ENCODE results near the gene TMEM88. TPM values are rescaled to one million over a fixed set of nuclear protein-coding genes. Genes with fewer than 3 reads are reported as not detected.

Gene TMEM88
- total and polyA plus RNA-seq, 11 donors, result 16.7 to 130 (median 27.8) TPM

GRCh38 chr17:7816926-7817642 is 37.8 kb upstream of the TMEM88 start:
- intact Hi-C loops (cut with DNase I), result loop anchor here in 4 of 10 donors (5.0 to 10.0 kb wide), 3 partner anchors 35 to 218 kb away; partner anchors contain the start of gene ALOX15B (in 1 of the 4)
- 62 to 68% (median 62%) methylated on average over 10 of the region's 10 CpGs for WGBS, 4 donors
- ATAC-seq (no peak), DNase-seq (no peak)
- Histone ChIP-seq H3K27me3 (no peaks in the 10 kb centered on the region), H3K4me1 (no peaks in the 10 kb centered on the region), H3K27ac (no peak overlapping the region), H3K36me3 (no peaks in the 10 kb centered on the region), H3K4me3 (no peak overlapping the region), H3K9me3 (no peaks in the 10 kb centered on the region)
- no peak for TF ChIP-seq POLR2A (IDR thresholded peaks at IDR 0.05)
- TF ChIP-seq, protein P1, sequence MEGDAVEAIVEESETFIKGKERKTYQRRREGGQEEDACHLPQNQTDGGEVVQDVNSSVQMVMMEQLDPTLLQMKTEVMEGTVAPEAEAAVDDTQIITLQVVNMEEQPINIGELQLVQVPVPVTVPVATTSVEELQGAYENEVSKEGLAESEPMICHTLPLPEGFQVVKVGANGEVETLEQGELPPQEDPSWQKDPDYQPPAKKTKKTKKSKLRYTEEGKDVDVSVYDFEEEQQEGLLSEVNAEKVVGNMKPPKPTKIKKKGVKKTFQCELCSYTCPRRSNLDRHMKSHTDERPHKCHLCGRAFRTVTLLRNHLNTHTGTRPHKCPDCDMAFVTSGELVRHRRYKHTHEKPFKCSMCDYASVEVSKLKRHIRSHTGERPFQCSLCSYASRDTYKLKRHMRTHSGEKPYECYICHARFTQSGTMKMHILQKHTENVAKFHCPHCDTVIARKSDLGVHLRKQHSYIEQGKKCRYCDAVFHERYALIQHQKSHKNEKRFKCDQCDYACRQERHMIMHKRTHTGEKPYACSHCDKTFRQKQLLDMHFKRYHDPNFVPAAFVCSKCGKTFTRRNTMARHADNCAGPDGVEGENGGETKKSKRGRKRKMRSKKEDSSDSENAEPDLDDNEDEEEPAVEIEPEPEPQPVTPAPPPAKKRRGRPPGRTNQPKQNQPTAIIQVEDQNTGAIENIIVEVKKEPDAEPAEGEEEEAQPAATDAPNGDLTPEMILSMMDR (IDR thresholded peaks at IDR 0.05), result no peak

DNA sequence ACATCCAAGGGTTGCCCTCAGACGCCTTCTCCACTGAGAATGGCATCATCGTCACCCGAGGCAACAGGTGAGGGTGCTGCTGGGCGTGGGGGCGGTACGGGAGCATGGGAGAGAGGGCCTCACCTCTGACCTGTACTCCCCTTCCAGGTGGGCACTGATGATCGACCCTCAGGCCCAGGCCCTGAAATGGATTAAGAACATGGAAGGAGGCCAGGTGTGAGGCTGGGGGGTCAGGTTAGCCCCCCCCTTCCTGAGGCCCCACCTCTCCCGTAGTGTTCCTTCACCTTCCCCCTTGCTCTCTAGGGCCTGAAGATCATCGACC is 37.3 kb upstream of the TMEM88 start:
- DNase-seq, result no peak
- Histone ChIP-seq H3K27ac (no peak overlapping the region), H3K4me1 (no peaks in the 10 kb centered on the region), H3K9me3 (no peaks in the 10 kb centered on the region), H3K27me3 (no peaks in the 10 kb centered on the region), H3K36me3 (no peaks in the 10 kb centered on the region), H3K4me3 (no peak overlapping the region)
- 82 to 91% (median 85%) methylated on average over 9 of the region's 9 CpGs for WGBS, 4 donors
- TF ChIP-seq POLR2A (IDR thresholded peaks at IDR 0.05), result no peak
- TF ChIP-seq, protein P1 (IDR thresholded peaks at IDR 0.05), result no peak
- ATAC-seq, result no peak
- intact Hi-C loops (cut with DNase I), result loop anchor here in 4 of 10 donors (5.0 to 10.0 kb wide), 3 partner anchors 35 to 217 kb away; partner anchors contain the start of gene ALOX15B (in 1 of the 4)

GRCh38 chr17:7818026-7818425 is 36.8 kb upstream of the TMEM88 start:
- Histone ChIP-seq H3K27ac (no peak overlapping the region), H3K27me3 (no peaks in the 10 kb centered on the region), H3K4me1 (no peaks in the 10 kb centered on the region), H3K4me3 (no peak overlapping the region), H3K9me3 (no peaks in the 10 kb centered on the region), H3K36me3 (no peaks in the 10 kb centered on the region)
- ATAC-seq (no peak), DNase-seq (no peak)
- intact Hi-C loops (cut with DNase I), result loop anchor here in 4 of 10 donors (5.0 to 10.0 kb wide), 3 partner anchors 34 to 217 kb away; partner anchors contain the start of gene ALOX15B (in 1 of the 4)
- 83 to 91% (median 87%) methylated on average over 10 of the region's 10 CpGs for WGBS, 4 donors
- TF ChIP-seq, protein P1 (IDR thresholded peaks at IDR 0.05), result no peak
- no peak for TF ChIP-seq POLR2A (IDR thresholded peaks at IDR 0.05)

DNA sequence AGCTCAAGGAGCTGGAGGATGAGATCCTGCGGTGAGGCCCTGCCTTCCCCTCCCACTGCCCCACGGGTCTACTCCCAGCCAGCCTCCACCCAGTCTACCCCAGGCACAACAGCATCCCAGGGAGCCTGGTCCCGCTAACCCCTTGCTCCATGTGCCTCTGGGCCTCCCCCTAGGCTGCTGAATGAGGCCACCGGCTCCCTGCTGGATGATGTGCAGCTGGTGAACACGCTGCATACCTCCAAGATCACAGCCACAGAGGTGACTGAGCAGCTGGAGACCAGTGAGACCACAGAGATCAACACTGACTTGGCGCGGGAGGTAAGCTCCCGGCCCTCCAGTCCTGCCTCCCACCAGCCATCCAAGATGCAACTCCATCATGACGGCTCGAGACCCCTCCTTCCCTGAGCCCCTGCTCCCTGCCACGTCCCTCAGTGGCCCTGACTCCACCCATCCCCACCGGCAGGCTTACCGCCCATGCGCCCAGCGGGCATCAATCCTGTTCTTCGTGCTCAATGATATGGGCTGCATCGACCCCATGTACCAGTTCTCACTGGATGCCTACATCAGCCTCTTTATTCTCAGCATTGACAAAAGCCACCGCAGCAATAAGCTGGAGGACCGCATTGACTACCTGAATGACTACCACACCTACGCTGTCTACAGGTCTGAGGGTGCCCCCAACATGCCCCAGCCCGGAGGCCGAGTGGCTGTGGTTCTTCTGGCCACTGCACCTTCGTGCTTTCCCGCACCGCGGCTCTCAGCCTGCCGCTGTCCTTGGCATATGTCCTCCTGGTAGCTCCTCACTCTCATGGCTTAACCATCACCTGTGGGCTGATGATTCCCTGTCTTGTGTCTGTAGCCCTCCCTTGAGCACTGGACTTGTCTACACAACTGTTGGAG is 35.9 kb upstream of the TMEM88 start:
- no peaks in the 10 kb centered on the region for H3K27me3 ChIP-seq
- intact Hi-C loops (cut with DNase I), result loop anchor here in 4 of 10 donors (5.0 to 10.0 kb wide), 3 partner anchors 33 to 216 kb away; partner anchors contain the start of gene ALOX15B (in 1 of the 4)
- 85 to 87% (median 87%) methylated on average over 26 to 27 of the region's 27 CpGs for WGBS, 4 donors
- no peaks in the 10 kb centered on the region for H3K4me1 ChIP-seq
- ATAC-seq, result peak in 1 of 4 donors; percentile 8
- TF ChIP-seq POLR2A (IDR thresholded peaks at IDR 0.05), result no peak
- TF ChIP-seq, protein P1 (IDR thresholded peaks at IDR 0.05), result no peak
- H3K27ac ChIP-seq, result no peak overlapping the region
- no peaks in the 10 kb centered on the region for H3K36me3 ChIP-seq
- H3K4me3 ChIP-seq, result no peak overlapping the region
- DNase-seq, result no peak
- H3K9me3 ChIP-seq, result no peaks in the 10 kb centered on the region

Data from heart left ventricle (tissue), 16 donors.